GM12878 (cell line): ENCODE data around the gene PTPN22. TPM values are rescaled to one million over a fixed set of nuclear protein-coding genes. Genes with fewer than 3 reads are reported as not detected.

Experiments used
- ATAC-seq: fragments of 200-7000 bp; cut with Tn5 transposase; 3 replicates; pipeline ENCODE4 v1.9.1; 2020; ENCODE audit warnings: mild to moderate bottlenecking, moderate library complexity
- BruUV-seq: library from RNA; stranded (reverse); fragments of 400-500 nt; replicated peaks from 2 replicates; lab custom pipeline; 2021; lab: Mats Ljungman, UMichigan
- CTCF ChIA-PET: fragments of 300-600 bp; sonication (Branson Sonifier 250); formaldehyde crosslinking; extraction: SDS; loops from one replicate; lab custom pipeline; 2021; ENCODE audit warnings: inconsistent platforms; lab: Yijun Ruan, JAX
- POLR2A ChIA-PET: fragments of 350-600 bp; formaldehyde crosslinking; extraction: SDS; loops from one replicate; lab custom pipeline; 2021; ENCODE audit warnings: inconsistent platforms; lab: Charles Lee
- RAD21 ChIA-PET: fragments of 300-600 bp; sonication (Branson Sonifier 250); formaldehyde crosslinking; loops from one replicate; lab custom pipeline; 2023; ENCODE audit warnings: antibody characterized with exemption; ENCODE audit not compliant: unreplicated experiment; lab: Charles Lee
- SMC1A ChIA-PET: fragments of 300-600 bp; sonication (Branson Sonifier 250); formaldehyde crosslinking; loops from one replicate; lab custom pipeline; 2023; ENCODE audit not compliant: unreplicated experiment, uncharacterized antibody; lab: Charles Lee
- DNase-seq: peaks from one replicate; pipeline ENCODE4 v3.0.0-alpha.2; 2011; ENCODE audit warnings: low read depth, low spot score
- FAIRE-seq: peaks from 3 replicates; lab custom pipeline; 2011; peaks lifted over from hg19 to GRCh38; lab: Jason Lieb, UNC
- H2AFZ ChIP-seq: 2 replicates; pipeline ENCODE4 v1.6.0; 2011; ENCODE audit warnings: low read depth, low read length, control low read depth; ENCODE audit not compliant: control insufficient read depth
- H3K27ac ChIP-seq: 2 replicates; pipeline ENCODE4 v1.5.1; 2011; ENCODE audit warnings: control low read depth; ENCODE audit not compliant: control insufficient read depth, insufficient read depth
- H3K27me3 ChIP-seq, 2 experiments: replicated peaks in 1 of 2; 2 replicates each; pipeline versions ENCODE4 v1.6.0 to v1.6.1; 2011; ENCODE audit warnings: low read length in 1 of 2; ENCODE audit not compliant: control insufficient read depth in 2 of 2, insufficient read depth in 2 of 2
- H3K36me3 ChIP-seq, 2 experiments: 2 replicates each; pipeline ENCODE4 v1.5.1; 2011; ENCODE audit warnings: low read length in 1 of 2; ENCODE audit not compliant: control insufficient read depth in 2 of 2, insufficient read depth in 2 of 2
- H3K4me1 ChIP-seq: 2 replicates; pipeline ENCODE4 v1.6.1; 2011; ENCODE audit warnings: mild to moderate bottlenecking, low read length, moderate library complexity, mixed read lengths; ENCODE audit not compliant: control insufficient read depth, insufficient read depth
- H3K4me2 ChIP-seq: 2 replicates; pipeline ENCODE4 v1.6.0; 2011; ENCODE audit warnings: control low read depth; ENCODE audit not compliant: control insufficient read depth, insufficient read depth
- H3K4me3 ChIP-seq: fragments of 200-600 bp; sonication (generic); 2 replicates; pipeline ENCODE4 v1.5.1; 2016
- H3K79me2 ChIP-seq: 2 replicates; pipeline ENCODE4 v1.6.0; 2011; ENCODE audit warnings: low read length; ENCODE audit not compliant: control insufficient read depth, insufficient read depth
- H3K9ac ChIP-seq: 2 replicates; pipeline ENCODE4 v1.8.0; 2011; ENCODE audit warnings: low read length, control low read depth, mixed read lengths; ENCODE audit not compliant: control insufficient read depth, insufficient read depth
- H3K9me3 ChIP-seq: replicated peaks from 3 replicates; pipeline ENCODE4 v1.5.1; 2011; ENCODE audit warnings: mild to moderate bottlenecking, low read length; ENCODE audit not compliant: control insufficient read depth, insufficient read depth
- H4K20me1 ChIP-seq: 2 replicates; pipeline ENCODE4 v1.6.0; 2011; ENCODE audit not compliant: control insufficient read depth, insufficient read depth
- BMI1 ChIP-seq: fragments of 450-650 bp; IDR thresholded peaks from 2 replicates; pipeline ENCODE4 v1.6.1; 2016; ENCODE audit warnings: mild to moderate bottlenecking, moderate library complexity, borderline replicate concordance
- MEF2B ChIP-seq: fragments of 450-650 bp; IDR thresholded peaks from 2 replicates; pipeline ENCODE4 v1.6.1; 2018; ENCODE audit warnings: mild to moderate bottlenecking, moderate library complexity; ENCODE audit not compliant: partially characterized antibody, poor library complexity, severe bottlenecking
- MTA3 ChIP-seq: IDR thresholded peaks from 2 replicates; pipeline ENCODE4 v1.6.1; 2012; ENCODE audit warnings: low read length, inconsistent platforms, borderline replicate concordance
- PAX8 ChIP-seq: fragments of 450-650 bp; IDR thresholded peaks from 2 replicates; pipeline ENCODE4 v1.6.1; 2017; ENCODE audit warnings: mild to moderate bottlenecking, moderate library complexity
- PML ChIP-seq: IDR thresholded peaks from 2 replicates; pipeline ENCODE4 v1.6.1; 2012; ENCODE audit warnings: low read length, inconsistent platforms
- RAD51 ChIP-seq: fragments of 450-650 bp; IDR thresholded peaks from 2 replicates; pipeline ENCODE4 v1.6.1; 2016; ENCODE audit warnings: moderate library complexity, mild to moderate bottlenecking, inconsistent platforms
- SMAD1 ChIP-seq: fragments of 450-650 bp; IDR thresholded peaks from 2 replicates; pipeline ENCODE4 v1.6.1; 2018; ENCODE audit warnings: mild to moderate bottlenecking, low read depth; ENCODE audit not compliant: partially characterized antibody
- TAF1 ChIP-seq: IDR thresholded peaks from 2 replicates; pipeline ENCODE4 v1.6.1; 2011; ENCODE audit warnings: mild to moderate bottlenecking, low read depth, low read length, borderline replicate concordance
- TCF7 ChIP-seq: IDR thresholded peaks from 2 replicates; pipeline ENCODE4 v1.6.1; 2014; ENCODE audit warnings: antibody characterized with exemption, borderline replicate concordance
- WGBS: methylation state at CpG from one replicate; pipeline ENCODE4 v1.1.6; 2016; ENCODE audit warnings: low lambda C conversion rate; ENCODE audit not compliant: insufficient replicate concordance, insufficient coverage; ENCODE audit errors: missing lambda C conversion rate; 5-methylcytosine and 5-hydroxymethylcytosine counted together
- in situ Hi-C: fragments of 300-500 bp; cut with MboI; formaldehyde crosslinking; loops from 9 replicates; pipeline ENCODE4 v1.14.3; 2018; ENCODE audit warnings: mixed read lengths
- intact Hi-C: fragments of 100-400 bp; cut with micrococcal nuclease; formaldehyde crosslinking; loops from one replicate; pipeline ENCODE4 v1.14.2; 2022; ENCODE audit not compliant: unreplicated experiment
- polyA plus RNA-seq, 11 experiments: library from polyadenylated mRNA; depleted of rRNA in 4 of 11; unstranded in 6 of 11; stranded (reverse) in 5 of 11; fragments of >200 nt; fragmentation: Nextera tagmentation in 4 of 11; fragmentation: Illumina TruSeq in 1 of 11; extraction: Ambion mirVana in 4 of 11; extraction: Trizol in 1 of 11; gene quantifications; 1 replicate in 1 of 11; 2 replicates in 10 of 11; pipeline versions ENCODE4 v1.2.1 to v1.2.3, GENCODE V29; 2011 to 2016; ENCODE audit warnings: inconsistent platforms in 2 of 11, missing spikeins in 2 of 11, low read depth in 1 of 11
- total RNA-seq, 4 experiments: library from RNA; depleted of rRNA in 3 of 4; stranded (reverse); fragments of >200 nt in 3 of 4; fragmentation: Illumina TruSeq in 1 of 4; extraction: Trizol in 1 of 4; gene quantifications; 2 replicates each; pipeline versions ENCODE4 v1.2.1 to v1.2.3, GENCODE V29; 2013 to 2021
- TF ChIP-seq, protein P1 (sequence below): fragments of 450-650 bp; IDR thresholded peaks from 2 replicates; pipeline ENCODE4 v1.6.1; 2017; ENCODE audit warnings: mild to moderate bottlenecking, moderate library complexity
- TF ChIP-seq, protein P2 (sequence below): fragments of 150-350 bp; IDR thresholded peaks from 2 replicates; pipeline ENCODE4 v1.6.1; 2014; ENCODE audit warnings: mild to moderate bottlenecking, low read depth, low read length
- TF ChIP-seq, protein P3 (sequence below): fragments of 450-650 bp; IDR thresholded peaks from 2 replicates; pipeline ENCODE4 v1.6.1; 2017; ENCODE audit warnings: low read depth, mild to moderate bottlenecking, moderate library complexity
- TF ChIP-seq, protein P4 (sequence below): fragments of 450-650 bp; IDR thresholded peaks from 2 replicates; pipeline ENCODE4 v1.6.1; 2017; ENCODE audit warnings: mild to moderate bottlenecking, low read depth, inconsistent platforms; ENCODE audit not compliant: poor library complexity, severe bottlenecking

PTPN22 gene
- total and polyA plus RNA-seq, 10 of the 15 experiments (the other 5 are each of a cell fraction or from before 2014, with no cell fraction given) = 22.8 to 65.1 (median 44.9) TPM

DNA sequence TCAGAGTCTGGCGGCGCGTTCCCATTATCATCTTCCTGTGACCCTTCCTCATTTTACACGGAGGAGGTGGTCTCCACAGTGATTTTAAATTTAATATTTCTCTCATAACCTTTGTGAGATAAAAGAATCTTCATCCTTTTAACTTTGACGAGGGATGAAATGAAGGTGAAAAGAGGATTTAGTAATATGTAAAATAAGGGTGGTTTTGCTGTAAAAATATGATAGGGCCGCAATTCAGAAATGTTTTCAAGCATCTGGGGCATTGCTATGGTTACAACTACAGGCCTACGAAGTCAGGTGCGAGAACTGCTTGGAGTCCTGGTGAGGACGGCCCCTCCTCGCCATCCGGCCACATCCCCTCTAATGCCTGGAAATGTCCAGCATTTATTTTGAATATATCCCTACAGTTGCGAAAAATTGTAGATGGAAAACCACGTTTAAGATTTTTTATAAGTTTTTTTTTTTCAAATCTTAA is 58.8 kb downstream of the PTPN22 start:
- Histone ChIP-seq H3K4me3 (peak overlapping the region; percentile 55; the same call in 1 of the 2 replicates), H2AFZ (peak overlapping the region; percentile 68), H3K4me2 (peak overlapping the region; percentile 58), H3K79me2 (peaks cover 43% of the 10 kb centered on the region), H3K27ac (peak overlapping the region; percentile 72), H4K20me1 (no peaks in the 10 kb centered on the region), H3K36me3 (0 out of 4 replicates have a peak, but pooled peaks cover 0 to 3% of the 10 kb centered on the region in 2 experiments), H3K4me1 (no peaks in the 10 kb centered on the region), H3K9ac (peak overlapping the region; percentile 63), H3K9me3 (no peaks in the 10 kb centered on the region; the same call in 2 of the 3 replicates), H3K27me3 (no peaks in the 10 kb centered on the region)
- 17% methylated on average over 13 of the region's 13 CpGs for WGBS
- intact Hi-C loops = loop anchor here (1.0 kb wide), 1 partner anchor 93 kb away; the partner anchor contains the start of gene DCLRE1B
- ChIA-PET POLR2A (interaction anchor here (0.6 to 2.9 kb wide), 11 partner anchors 9 to 127 kb away, joined by 3 to 24 read pairs (median 4); partner anchors contain the start of gene PHTF1), SMC1A (interaction anchor here (0.6 to 4.9 kb wide), 10 partner anchors 19 to 142 kb away, joined by 3 to 42 read pairs (median 10); partner anchors contain the start of gene PHTF1), CTCF (interaction anchor here (0.6 to 2.4 kb wide), 10 partner anchors 18 to 126 kb away, joined by 3 to 7 read pairs (median 4); partner anchors contain the start of genes AP4B1 and PHTF1), RAD21 (interaction anchor here (0.8 to 3.0 kb wide), 14 partner anchors 10 to 118 kb away, joined by 3 to 55 read pairs (median 4); partner anchors contain the start of genes AP4B1 and PHTF1)
- peak; percentile 9; the same call in 1 of the 3 replicates for ATAC-seq
- no peak for DNase-seq
- FAIRE-seq = no peak
- in situ Hi-C loops = no loop called here
- BruUV-seq = TSS peak; percentile 100
- no peak for TF ChIP-seq MTA3
- TF ChIP-seq PML = peak; percentile 91
- peak; percentile 71 for TF ChIP-seq SMAD1
- peak; percentile 17 for TF ChIP-seq MEF2B
- TF ChIP-seq, protein P1, sequence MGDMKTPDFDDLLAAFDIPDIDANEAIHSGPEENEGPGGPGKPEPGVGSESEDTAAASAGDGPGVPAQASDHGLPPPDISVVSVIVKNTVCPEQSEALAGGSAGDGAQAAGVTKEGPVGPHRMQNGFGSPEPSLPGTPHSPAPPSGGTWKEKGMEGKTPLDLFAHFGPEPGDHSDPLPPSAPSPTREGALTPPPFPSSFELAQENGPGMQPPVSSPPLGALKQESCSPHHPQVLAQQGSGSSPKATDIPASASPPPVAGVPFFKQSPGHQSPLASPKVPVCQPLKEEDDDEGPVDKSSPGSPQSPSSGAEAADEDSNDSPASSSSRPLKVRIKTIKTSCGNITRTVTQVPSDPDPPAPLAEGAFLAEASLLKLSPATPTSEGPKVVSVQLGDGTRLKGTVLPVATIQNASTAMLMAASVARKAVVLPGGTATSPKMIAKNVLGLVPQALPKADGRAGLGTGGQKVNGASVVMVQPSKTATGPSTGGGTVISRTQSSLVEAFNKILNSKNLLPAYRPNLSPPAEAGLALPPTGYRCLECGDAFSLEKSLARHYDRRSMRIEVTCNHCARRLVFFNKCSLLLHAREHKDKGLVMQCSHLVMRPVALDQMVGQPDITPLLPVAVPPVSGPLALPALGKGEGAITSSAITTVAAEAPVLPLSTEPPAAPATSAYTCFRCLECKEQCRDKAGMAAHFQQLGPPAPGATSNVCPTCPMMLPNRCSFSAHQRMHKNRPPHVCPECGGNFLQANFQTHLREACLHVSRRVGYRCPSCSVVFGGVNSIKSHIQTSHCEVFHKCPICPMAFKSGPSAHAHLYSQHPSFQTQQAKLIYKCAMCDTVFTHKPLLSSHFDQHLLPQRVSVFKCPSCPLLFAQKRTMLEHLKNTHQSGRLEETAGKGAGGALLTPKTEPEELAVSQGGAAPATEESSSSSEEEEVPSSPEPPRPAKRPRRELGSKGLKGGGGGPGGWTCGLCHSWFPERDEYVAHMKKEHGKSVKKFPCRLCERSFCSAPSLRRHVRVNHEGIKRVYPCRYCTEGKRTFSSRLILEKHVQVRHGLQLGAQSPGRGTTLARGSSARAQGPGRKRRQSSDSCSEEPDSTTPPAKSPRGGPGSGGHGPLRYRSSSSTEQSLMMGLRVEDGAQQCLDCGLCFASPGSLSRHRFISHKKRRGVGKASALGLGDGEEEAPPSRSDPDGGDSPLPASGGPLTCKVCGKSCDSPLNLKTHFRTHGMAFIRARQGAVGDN = peak; percentile 63
- TF ChIP-seq RAD51 = peak; percentile 46
- no peak for TF ChIP-seq TCF7
- TF ChIP-seq TAF1 = peak; percentile 11; the same call in 1 of the 2 replicates
- TF ChIP-seq, protein P2, sequence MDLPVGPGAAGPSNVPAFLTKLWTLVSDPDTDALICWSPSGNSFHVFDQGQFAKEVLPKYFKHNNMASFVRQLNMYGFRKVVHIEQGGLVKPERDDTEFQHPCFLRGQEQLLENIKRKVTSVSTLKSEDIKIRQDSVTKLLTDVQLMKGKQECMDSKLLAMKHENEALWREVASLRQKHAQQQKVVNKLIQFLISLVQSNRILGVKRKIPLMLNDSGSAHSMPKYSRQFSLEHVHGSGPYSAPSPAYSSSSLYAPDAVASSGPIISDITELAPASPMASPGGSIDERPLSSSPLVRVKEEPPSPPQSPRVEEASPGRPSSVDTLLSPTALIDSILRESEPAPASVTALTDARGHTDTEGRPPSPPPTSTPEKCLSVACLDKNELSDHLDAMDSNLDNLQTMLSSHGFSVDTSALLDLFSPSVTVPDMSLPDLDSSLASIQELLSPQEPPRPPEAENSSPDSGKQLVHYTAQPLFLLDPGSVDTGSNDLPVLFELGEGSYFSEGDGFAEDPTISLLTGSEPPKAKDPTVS = 0 out of 2 replicates have a peak, but pooled peaks have one; percentile 4
- TF ChIP-seq, protein P3, sequence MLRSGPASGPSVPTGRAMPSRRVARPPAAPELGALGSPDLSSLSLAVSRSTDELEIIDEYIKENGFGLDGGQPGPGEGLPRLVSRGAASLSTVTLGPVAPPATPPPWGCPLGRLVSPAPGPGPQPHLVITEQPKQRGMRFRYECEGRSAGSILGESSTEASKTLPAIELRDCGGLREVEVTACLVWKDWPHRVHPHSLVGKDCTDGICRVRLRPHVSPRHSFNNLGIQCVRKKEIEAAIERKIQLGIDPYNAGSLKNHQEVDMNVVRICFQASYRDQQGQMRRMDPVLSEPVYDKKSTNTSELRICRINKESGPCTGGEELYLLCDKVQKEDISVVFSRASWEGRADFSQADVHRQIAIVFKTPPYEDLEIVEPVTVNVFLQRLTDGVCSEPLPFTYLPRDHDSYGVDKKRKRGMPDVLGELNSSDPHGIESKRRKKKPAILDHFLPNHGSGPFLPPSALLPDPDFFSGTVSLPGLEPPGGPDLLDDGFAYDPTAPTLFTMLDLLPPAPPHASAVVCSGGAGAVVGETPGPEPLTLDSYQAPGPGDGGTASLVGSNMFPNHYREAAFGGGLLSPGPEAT = peak; percentile 6; the same call in 1 of the 2 replicates
- peak; percentile 53; the same call in 1 of the 2 replicates for TF ChIP-seq BMI1
- TF ChIP-seq PAX8 = peak; percentile 66; the same call in 1 of the 2 replicates
- TF ChIP-seq, protein P4, sequence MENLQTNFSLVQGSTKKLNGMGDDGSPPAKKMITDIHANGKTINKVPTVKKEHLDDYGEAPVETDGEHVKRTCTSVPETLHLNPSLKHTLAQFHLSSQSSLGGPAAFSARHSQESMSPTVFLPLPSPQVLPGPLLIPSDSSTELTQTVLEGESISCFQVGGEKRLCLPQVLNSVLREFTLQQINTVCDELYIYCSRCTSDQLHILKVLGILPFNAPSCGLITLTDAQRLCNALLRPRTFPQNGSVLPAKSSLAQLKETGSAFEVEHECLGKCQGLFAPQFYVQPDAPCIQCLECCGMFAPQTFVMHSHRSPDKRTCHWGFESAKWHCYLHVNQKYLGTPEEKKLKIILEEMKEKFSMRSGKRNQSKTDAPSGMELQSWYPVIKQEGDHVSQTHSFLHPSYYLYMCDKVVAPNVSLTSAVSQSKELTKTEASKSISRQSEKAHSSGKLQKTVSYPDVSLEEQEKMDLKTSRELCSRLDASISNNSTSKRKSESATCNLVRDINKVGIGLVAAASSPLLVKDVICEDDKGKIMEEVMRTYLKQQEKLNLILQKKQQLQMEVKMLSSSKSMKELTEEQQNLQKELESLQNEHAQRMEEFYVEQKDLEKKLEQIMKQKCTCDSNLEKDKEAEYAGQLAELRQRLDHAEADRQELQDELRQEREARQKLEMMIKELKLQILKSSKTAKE = peak; percentile 82
